Naive thymus-derived CD4-positive, alpha-beta T cell (primary cell): ENCODE results near the gene MBOAT1. TPM values are rescaled to one million over a fixed set of nuclear protein-coding genes. Genes with fewer than 3 reads are reported as not detected.

Experiments used
- ATAC-seq: fragments of 150-1000 bp; cut with Tn5 transposase; 2 replicates; pipeline ENCODE4 v1.10.0; 2021; ENCODE audit warnings: mild to moderate bottlenecking, moderate library complexity
- CTCF ChIA-PET: fragments of 350-600 bp; sonication (Branson Sonifier 250); formaldehyde crosslinking; loops from one replicate; lab custom pipeline; 2021; ENCODE audit warnings: antibody characterized with exemption; lab: Charles Lee
- POLR2A ChIA-PET: fragments of 350-600 bp; sonication (Branson Sonifier 250); formaldehyde crosslinking; loops from one replicate; lab custom pipeline; 2021; ENCODE audit warnings: antibody characterized with exemption, inconsistent platforms; lab: Charles Lee
- DNase-seq, 9 donors: peaks; one replicate each; pipeline versions ENCODE4 v3.0.0 to v3.0.0-alpha.2; 2020 to 2022; ENCODE audit warnings: mixed read lengths in 1 of 9
- H3K27ac ChIP-seq: one replicate; pipeline ENCODE4 v1.7.0; 2013; ENCODE audit warnings: mild to moderate bottlenecking, low read depth, low read length, moderate library complexity
- H3K27me3 ChIP-seq, 2 donors: one replicate each; pipeline ENCODE4 v1.7.0; 2013; ENCODE audit warnings: low read length in 2 of 2, mild to moderate bottlenecking in 2 of 2, moderate library complexity in 2 of 2; ENCODE audit not compliant: control insufficient read depth in 2 of 2, insufficient read depth in 2 of 2
- H3K36me3 ChIP-seq, 3 experiments: 1 replicate in 2 of 3; 2 replicates in 1 of 3; pipeline ENCODE4 v1.7.0; 2013; ENCODE audit warnings: low read length in 3 of 3, mild to moderate bottlenecking in 3 of 3, moderate library complexity in 1 of 3; ENCODE audit not compliant: insufficient read depth in 3 of 3, control insufficient read depth in 2 of 3
- H3K4me1 ChIP-seq, 2 donors: one replicate each; pipeline ENCODE4 v1.7.0; 2013; ENCODE audit warnings: low read length in 2 of 2, mild to moderate bottlenecking in 2 of 2, moderate library complexity in 1 of 2; ENCODE audit not compliant: control insufficient read depth in 2 of 2, insufficient read depth in 2 of 2
- H3K4me3 ChIP-seq: 2 replicates; pipeline ENCODE4 v1.7.0; 2013; ENCODE audit warnings: mild to moderate bottlenecking, low read length
- H3K9me3 ChIP-seq, 3 experiments: 1 replicate in 2 of 3; 2 replicates in 1 of 3; pipeline ENCODE4 v1.7.0; 2013; ENCODE audit warnings: low read length in 3 of 3; ENCODE audit not compliant: control insufficient read depth in 2 of 3
- H3K27ac Mint-ChIP-seq, 9 donors: one replicate each; pipeline ENCODE4 v1.8.0; 2020 to 2022; ENCODE audit warnings: mixed read lengths in 9 of 9, mild to moderate bottlenecking in 8 of 9, moderate library complexity in 5 of 9, inconsistent platforms in 2 of 9
- H3K27me3 Mint-ChIP-seq, 5 donors: one replicate each; pipeline ENCODE4 v1.8.0; 2021 to 2022; ENCODE audit warnings: mixed read lengths in 5 of 5, mild to moderate bottlenecking in 1 of 5
- H3K36me3 Mint-ChIP-seq, 5 donors: one replicate each; pipeline ENCODE4 v1.8.0; 2020 to 2022; ENCODE audit warnings: mixed read lengths in 5 of 5, mild to moderate bottlenecking in 3 of 5, inconsistent platforms in 1 of 5
- H3K4me1 Mint-ChIP-seq, 7 donors: one replicate each; pipeline ENCODE4 v1.8.0; 2020 to 2022; ENCODE audit warnings: mixed read lengths in 7 of 7, mild to moderate bottlenecking in 3 of 7, inconsistent platforms in 1 of 7
- H3K4me3 Mint-ChIP-seq, 10 donors: one replicate each; pipeline ENCODE4 v1.8.0; 2020 to 2022; ENCODE audit warnings: mild to moderate bottlenecking in 10 of 10, mixed read lengths in 10 of 10, moderate library complexity in 6 of 10, inconsistent platforms in 2 of 10
- H3K9me3 Mint-ChIP-seq, 11 donors: one replicate each; pipeline ENCODE4 v1.8.0; 2020 to 2022; ENCODE audit warnings: mixed read lengths in 11 of 11, mild to moderate bottlenecking in 4 of 11, inconsistent platforms in 1 of 11, moderate library complexity in 1 of 11
- intact Hi-C, 2 donors: fragments of 100-400 bp; cut with micrococcal nuclease; formaldehyde crosslinking; loops; one replicate each; pipeline ENCODE4 v1.15.1; 2023
- polyA plus RNA-seq, 2 donors: library from polyadenylated mRNA; unstranded; fragments of 300-500 nt; fragmentation: Illumina TruSeq; gene quantifications; one replicate each; pipeline ENCODE4 v1.2.3, GENCODE V29; 2021
- total RNA-seq, 6 experiments: library from RNA in 5 of 6; stranded (reverse) in 5 of 6; gene quantifications; 1 replicate in 5 of 6; 2 replicates in 1 of 6; pipeline ENCODE4 v1.2.3 and lab custom pipeline; 2021 to 2026

MBOAT1 gene
- total and polyA plus RNA-seq, 7 experiments from 2014 or later, result 0.84 to 24.7 (median 9.5) TPM

GRCh38 chr6:20213271-20213798 is 1.1 kb upstream of the MBOAT1 start:
- no peaks in the 10 kb centered on the region for H3K36me3 ChIP-seq
- H3K9me3 ChIP-seq, result no peaks in the 10 kb centered on the region
- peaks cover 0 to 5% (median 0%) of the 10 kb centered on the region in 5 donors for H3K27me3 Mint-ChIP-seq
- DNase-seq (no peak), ATAC-seq (no peak)
- ChIA-PET CTCF (interaction anchor here (1.3 kb wide), 1 partner anchor 315 kb away, joined by 3 read pairs; no protein-coding TSS in a partner anchor), POLR2A (interaction anchor here (0.6 to 1.1 kb wide), 2 partner anchors 11 to 107 kb away, joined by 3 to 4 read pairs; no protein-coding TSS in a partner anchor)
- intact Hi-C loops, result loop anchor here (2.0 to 5.0 kb wide), 6 partner anchors 77 to 1379 kb away; partner anchors contain the start of genes CDKAL1 (in 1 of the 2) and SOX4 (in 1 of the 2)
- H3K36me3 Mint-ChIP-seq, result no peaks in the 10 kb centered on the region
- peak overlapping the region; percentile 56 to 94 (median 90) for H3K27ac Mint-ChIP-seq
- peak overlapping the region; percentile 82 to 99 (median 96) for H3K4me3 Mint-ChIP-seq
- peak overlapping the region; percentile 73 for H3K4me3 ChIP-seq
- H3K4me1 ChIP-seq, result peaks cover 11 to 20% of the 10 kb centered on the region in 2 donors
- H3K4me1 Mint-ChIP-seq, result peaks cover 18 to 41% (median 27%) of the 10 kb centered on the region in 7 donors
- no peaks in the 10 kb centered on the region for H3K27me3 ChIP-seq
- peak overlapping the region; percentile 62 for H3K27ac ChIP-seq
- no peaks in the 10 kb centered on the region for H3K9me3 Mint-ChIP-seq

GRCh38 chr6:20211941-20212391 is 303 bp downstream of the MBOAT1 start:
- H3K9me3 ChIP-seq, result no peaks in the 10 kb centered on the region
- H3K4me1 Mint-ChIP-seq, result peaks cover 18 to 46% (median 34%) of the 10 kb centered on the region in 7 donors
- ChIA-PET CTCF (interaction anchor here (0.9 kb wide), 1 partner anchor 8 kb away, joined by 3 read pairs; no protein-coding TSS in a partner anchor), POLR2A (interaction anchor here (0.7 to 1.1 kb wide), 2 partner anchors 13 to 158 kb away, joined by 3 to 4 read pairs; no protein-coding TSS in a partner anchor)
- peak overlapping the region; percentile 33 to 94 (median 83) for H3K27ac Mint-ChIP-seq
- H3K36me3 Mint-ChIP-seq, result no peaks in the 10 kb centered on the region
- H3K27me3 ChIP-seq, result no peaks in the 10 kb centered on the region
- H3K27me3 Mint-ChIP-seq, result peaks cover 0 to 5% (median 0%) of the 10 kb centered on the region in 5 donors
- no peaks in the 10 kb centered on the region for H3K9me3 Mint-ChIP-seq
- peak overlapping the region; percentile 82 to 99 (median 92) for H3K4me3 Mint-ChIP-seq
- H3K4me1 ChIP-seq, result peaks cover 14 to 20% of the 10 kb centered on the region in 2 donors
- ATAC-seq (peak; percentile 51), DNase-seq (peak in 7 of 9 donors; percentile 14 to 37 (median 33))
- intact Hi-C loops, result loop anchor here (1.0 to 5.0 kb wide), 13 partner anchors 10 to 1380 kb away; partner anchors contain the start of genes CDKAL1 (in 2 of the 2), E2F3 (in 1 of the 2) and SOX4 (in 1 of the 2)
- H3K27ac ChIP-seq, result peak overlapping the region; percentile 57
- peak overlapping the region; percentile 73 for H3K4me3 ChIP-seq
- no peaks in the 10 kb centered on the region for H3K36me3 ChIP-seq

GRCh38 chr6:20211037-20211940 is 980 bp downstream of the MBOAT1 start:
- H3K4me3 ChIP-seq, result peak overlapping the region; percentile 73
- intact Hi-C loops, result loop anchor here (2.0 to 5.0 kb wide), 3 partner anchors 108 to 1381 kb away; partner anchors contain the start of gene SOX4 (in 1 of the 2)
- H3K27me3 Mint-ChIP-seq, result peaks cover 0 to 5% (median 0%) of the 10 kb centered on the region in 5 donors
- DNase-seq (no peak), ATAC-seq (no peak)
- peaks cover 0 to 6% (median 0%) of the 10 kb centered on the region in 5 donors for H3K36me3 Mint-ChIP-seq
- peak overlapping the region; percentile 33 to 94 (median 83) for H3K27ac Mint-ChIP-seq
- peaks cover 24 to 53% (median 40%) of the 10 kb centered on the region in 7 donors for H3K4me1 Mint-ChIP-seq
- no peaks in the 10 kb centered on the region for H3K9me3 Mint-ChIP-seq
- peaks cover 20 to 25% of the 10 kb centered on the region in 2 donors for H3K4me1 ChIP-seq
- H3K27ac ChIP-seq, result peak overlapping the region; percentile 57
- H3K36me3 ChIP-seq, result no peaks in the 10 kb centered on the region
- ChIA-PET POLR2A (interaction anchor here (0.7 kb wide), 1 partner anchor 159 kb away, joined by 3 read pairs; no protein-coding TSS in a partner anchor), CTCF (no interaction called here)
- no peaks in the 10 kb centered on the region for H3K27me3 ChIP-seq
- H3K9me3 ChIP-seq, result no peaks in the 10 kb centered on the region
- peak overlapping the region; percentile 82 to 99 (median 92) for H3K4me3 Mint-ChIP-seq

DNA sequence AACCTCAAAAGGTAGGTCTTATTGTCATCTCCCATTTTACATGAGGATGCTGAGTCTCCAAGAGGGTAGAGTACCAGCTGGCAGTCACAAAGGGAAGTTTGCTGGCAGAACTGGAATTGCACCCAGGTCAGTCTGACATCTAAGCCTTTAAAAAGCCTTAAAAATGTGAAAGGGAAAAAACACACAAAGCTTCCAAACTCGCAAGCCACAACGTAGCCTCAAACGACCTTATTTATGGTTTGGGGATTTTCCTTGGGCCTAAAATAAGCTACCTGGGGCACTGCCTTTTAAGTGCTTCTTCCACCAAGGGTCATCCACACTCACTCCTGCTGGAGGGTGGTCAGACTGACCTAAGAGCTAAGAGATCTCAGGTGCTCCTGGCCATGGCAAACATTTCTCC is 2.1 kb downstream of the MBOAT1 start:
- no peak overlapping the region for H3K27ac ChIP-seq
- intact Hi-C loops, result loop anchor here (2.0 to 5.0 kb wide), 3 partner anchors 109 to 1382 kb away; partner anchors contain the start of gene SOX4 (in 1 of the 2)
- DNase-seq, result no peak
- H3K36me3 Mint-ChIP-seq, result peaks cover 0 to 9% (median 0%) of the 10 kb centered on the region in 5 donors
- no peaks in the 10 kb centered on the region for H3K9me3 ChIP-seq
- H3K27ac Mint-ChIP-seq, result peak overlapping the region in 7 of 9 donors; percentile 1 to 84 (median 49)
- H3K4me3 ChIP-seq, result no peak overlapping the region
- CTCF ChIA-PET, result interaction anchor here (0.7 kb wide), 1 partner anchor 319 kb away, joined by 3 read pairs; no protein-coding TSS in a partner anchor
- H3K36me3 ChIP-seq, result no peaks in the 10 kb centered on the region
- peaks cover 35 to 63% (median 52%) of the 10 kb centered on the region in 7 donors for H3K4me1 Mint-ChIP-seq
- POLR2A ChIA-PET, result no interaction called here
- no peak for ATAC-seq
- H3K4me3 Mint-ChIP-seq, result peak overlapping the region in 1 of 10 donors; percentile 6
- H3K9me3 Mint-ChIP-seq, result no peaks in the 10 kb centered on the region
- no peaks in the 10 kb centered on the region for H3K27me3 ChIP-seq
- H3K27me3 Mint-ChIP-seq, result peaks cover 0 to 1% (median 0%) of the 10 kb centered on the region in 5 donors
- peaks cover 32 to 36% of the 10 kb centered on the region in 2 donors for H3K4me1 ChIP-seq

- H3K4me1 ChIP-seq, result peaks cover 36 to 37% of the 10 kb centered on the region in 2 donors
Observed at GRCh38 chr6:20208687-20209378, 3.4 kb downstream of the MBOAT1 start.

More at GRCh38 chr6:20208687-20209378, 3.4 kb downstream of the MBOAT1 start:
- Mint-ChIP-seq H3K4me1 (peaks cover 46 to 73% (median 63%) of the 10 kb centered on the region in 7 donors), H3K9me3 (no peaks in the 10 kb centered on the region), H3K4me3 (no peak overlapping the region), H3K27ac (peak overlapping the region in 5 of 9 donors; percentile 11 to 82 (median 51)), H3K27me3 (no peaks in the 10 kb centered on the region), H3K36me3 (peaks cover 0 to 9% (median 0%) of the 10 kb centered on the region in 5 donors)
- CTCF ChIA-PET, result no interaction called here
- POLR2A ChIA-PET, result no interaction called here
- DNase-seq (no peak), ATAC-seq (no peak)
- Histone ChIP-seq H3K36me3 (no peaks in the 10 kb centered on the region), H3K27ac (no peak overlapping the region), H3K9me3 (no peaks in the 10 kb centered on the region), H3K27me3 (no peaks in the 10 kb centered on the region), H3K4me3 (no peak overlapping the region)
- intact Hi-C loops, result no loop called here
